Stomach smooth muscle (tissue), 2 donors: Measurements from ENCODE around the gene PYGL.
A peak's percentile ranks its signal among the peaks of the same experiment; 100 is the strongest.
"Not testable (repeated sequence)": the region's sequence is repeated elsewhere in the genome, so short reads cannot be mapped to it uniquely, and the experiment has no call there.

Experiments
- H3K27ac ChIP-seq: one replicate; pipeline ENCODE4 v1.7.0; 2013; ENCODE audit warnings: mild to moderate bottlenecking, low read length, inconsistent platforms
- H3K27me3 ChIP-seq, 2 donors: one replicate each; pipeline ENCODE4 v1.7.0; 2013; ENCODE audit warnings: low read length in 2 of 2; ENCODE audit not compliant: insufficient read depth in 2 of 2, control insufficient read depth in 1 of 2
- H3K36me3 ChIP-seq, 2 donors: one replicate each; pipeline ENCODE4 v1.7.0; 2013; ENCODE audit warnings: low read length in 2 of 2; ENCODE audit not compliant: control insufficient read depth in 2 of 2, insufficient read depth in 2 of 2
- H3K4me1 ChIP-seq: one replicate; pipeline ENCODE4 v1.7.0; 2013; ENCODE audit warnings: low read length; ENCODE audit not compliant: control insufficient read depth, insufficient read depth
- H3K4me3 ChIP-seq, 2 donors: one replicate each; pipeline ENCODE4 v1.7.0; 2013; ENCODE audit warnings: low read length in 2 of 2
- H3K9ac ChIP-seq, 2 donors: one replicate each; pipeline ENCODE4 v1.7.0; 2013; ENCODE audit warnings: low read length in 2 of 2, mild to moderate bottlenecking in 1 of 2
- H3K9me3 ChIP-seq, 2 donors: one replicate each; pipeline ENCODE4 v1.7.0; 2013; ENCODE audit warnings: low read length in 2 of 2; ENCODE audit not compliant: control insufficient read depth in 2 of 2
- donor health status: healthy.
- donor health status: Pancreatic carcinoma.

Gene PYGL

GRCh38 chr14:50953502-50953901 lies 9.2 kb upstream of the PYGL start:
- Histone ChIP-seq H3K4me1 (peaks cover 3% of the 10 kb centered on the region), H3K4me3 (no peak overlapping the region), H3K36me3 (no peaks in the 10 kb centered on the region), H3K27ac (no peak overlapping the region), H3K9me3 (no peaks in the 10 kb centered on the region), H3K27me3 (no peaks in the 10 kb centered on the region), H3K9ac (no peak overlapping the region)

GRCh38 chr14:50951032-50951431 lies 6.7 kb upstream of the PYGL start:
- Histone ChIP-seq H3K4me3 (no peak overlapping the region), H3K9ac (no peak overlapping the region), H3K9me3 (no peaks in the 10 kb centered on the region), H3K27me3 (no peaks in the 10 kb centered on the region), H3K36me3 (no peaks in the 10 kb centered on the region), H3K27ac (no peak overlapping the region), H3K4me1 (peaks cover 3% of the 10 kb centered on the region)

- H3K27me3 ChIP-seq = peaks cover 0 to 2% of the 10 kb centered on the region in 2 donors
- no peaks in the 10 kb centered on the region for H3K36me3 ChIP-seq
- H3K9me3 ChIP-seq = no peaks in the 10 kb centered on the region
- H3K4me1 ChIP-seq = peaks cover 11% of the 10 kb centered on the region
- no peak overlapping the region for H3K4me3 ChIP-seq
- no peak overlapping the region for H3K9ac ChIP-seq
- H3K27ac ChIP-seq = no peak overlapping the region
Observed at GRCh38 chr14:50948205-50948604, 3.9 kb upstream of the PYGL start.

- Histone ChIP-seq H3K36me3 (no peaks in the 10 kb centered on the region), H3K4me1 (peaks cover 13% of the 10 kb centered on the region), H3K27me3 (peaks cover 0 to 3% of the 10 kb centered on the region in 2 donors), H3K9me3 (no peaks in the 10 kb centered on the region), H3K9ac (no peak overlapping the region), H3K27ac (no peak overlapping the region), H3K4me3 (no peak overlapping the region)
Observed at GRCh38 chr14:50947446-50947845, 3.2 kb upstream of the PYGL start.

GRCh38 chr14:50946234-50946935 lies 2.1 kb upstream of the PYGL start:
- Histone ChIP-seq H3K27ac (no peak overlapping the region), H3K4me1 (peaks cover 13% of the 10 kb centered on the region), H3K36me3 (no peaks in the 10 kb centered on the region), H3K4me3 (no peak overlapping the region), H3K27me3 (peaks cover 0 to 3% of the 10 kb centered on the region in 2 donors), H3K9ac (no peak overlapping the region), H3K9me3 (no peaks in the 10 kb centered on the region)

- H3K27ac ChIP-seq = no peak overlapping the region
- peaks cover 0 to 3% of the 10 kb centered on the region in 2 donors for H3K36me3 ChIP-seq
- H3K9ac ChIP-seq = peak overlapping the region; percentile 47 to 59
- H3K4me3 ChIP-seq = peak overlapping the region; percentile 81 to 88
- peaks cover 13% of the 10 kb centered on the region for H3K4me1 ChIP-seq
- H3K9me3 ChIP-seq = no peaks in the 10 kb centered on the region
- peaks cover 0 to 3% of the 10 kb centered on the region in 2 donors for H3K27me3 ChIP-seq
Observed at GRCh38 chr14:50944647-50945413, 547 bp upstream of the PYGL start.

- peaks cover 13% of the 10 kb centered on the region for H3K4me1 ChIP-seq
- H3K36me3 ChIP-seq = peaks cover 0 to 3% of the 10 kb centered on the region in 2 donors
- H3K27ac ChIP-seq = no peak overlapping the region
- peak overlapping the region; percentile 81 to 88 for H3K4me3 ChIP-seq
- H3K9ac ChIP-seq = peak overlapping the region; percentile 60 to 67
- H3K27me3 ChIP-seq = peaks cover 0 to 3% of the 10 kb centered on the region in 2 donors
- no peaks in the 10 kb centered on the region for H3K9me3 ChIP-seq
Observed at GRCh38 chr14:50943261-50943942, 881 bp downstream of the PYGL start.

GRCh38 chr14:50941638-50942037 lies 2.6 kb downstream of the PYGL start:
- not testable (repeated sequence) for H3K36me3 ChIP-seq, H3K27me3 ChIP-seq, H3K9me3 ChIP-seq, H3K4me3 ChIP-seq, H3K27ac ChIP-seq, H3K9ac ChIP-seq
- peaks cover 13% of the 10 kb centered on the region for H3K4me1 ChIP-seq

- peaks cover 13% of the 10 kb centered on the region for H3K4me1 ChIP-seq
- H3K27me3 ChIP-seq = peaks cover 0 to 3% of the 10 kb centered on the region in 2 donors
- no peak overlapping the region for H3K27ac ChIP-seq
- H3K9me3 ChIP-seq = no peaks in the 10 kb centered on the region
- no peak overlapping the region for H3K9ac ChIP-seq
- H3K36me3 ChIP-seq = peaks cover 0 to 3% of the 10 kb centered on the region in 2 donors
- no peak overlapping the region for H3K4me3 ChIP-seq
Observed at GRCh38 chr14:50941151-50941550, 3.1 kb downstream of the PYGL start.

- Histone ChIP-seq H3K9me3 (no peaks in the 10 kb centered on the region), H3K9ac (no peak overlapping the region), H3K27me3 (no peaks in the 10 kb centered on the region), H3K27ac (no peak overlapping the region), H3K36me3 (peaks cover 0 to 8% of the 10 kb centered on the region in 2 donors), H3K4me1 (no peaks in the 10 kb centered on the region), H3K4me3 (no peak overlapping the region)
Observed at GRCh38 chr14:50937800-50938199, 6.5 kb downstream of the PYGL start.
